H54 (cell line): ENCODE data around the gene CRYBG2.
"Not testable (repeated sequence)": the region's sequence is repeated elsewhere in the genome, so short reads cannot be mapped to it uniquely, and the experiment has no call there.

Experiments
- DNase-seq: peaks from one replicate; pipeline ENCODE4 v3.0.0; 2011; ENCODE audit warnings: low spot score, mixed read lengths; ENCODE audit not compliant: insufficient read length
- FAIRE-seq: peaks from 3 replicates; lab custom pipeline; 2011; peaks lifted over from hg19 to GRCh38; lab: Jason Lieb, UNC
- POLR2A ChIP-seq: IDR thresholded peaks from 2 replicates; pipeline ENCODE4 v1.6.1; 2011; ENCODE audit warnings: low read depth, mild to moderate bottlenecking, low read length

The CRYBG2 gene

DNA sequence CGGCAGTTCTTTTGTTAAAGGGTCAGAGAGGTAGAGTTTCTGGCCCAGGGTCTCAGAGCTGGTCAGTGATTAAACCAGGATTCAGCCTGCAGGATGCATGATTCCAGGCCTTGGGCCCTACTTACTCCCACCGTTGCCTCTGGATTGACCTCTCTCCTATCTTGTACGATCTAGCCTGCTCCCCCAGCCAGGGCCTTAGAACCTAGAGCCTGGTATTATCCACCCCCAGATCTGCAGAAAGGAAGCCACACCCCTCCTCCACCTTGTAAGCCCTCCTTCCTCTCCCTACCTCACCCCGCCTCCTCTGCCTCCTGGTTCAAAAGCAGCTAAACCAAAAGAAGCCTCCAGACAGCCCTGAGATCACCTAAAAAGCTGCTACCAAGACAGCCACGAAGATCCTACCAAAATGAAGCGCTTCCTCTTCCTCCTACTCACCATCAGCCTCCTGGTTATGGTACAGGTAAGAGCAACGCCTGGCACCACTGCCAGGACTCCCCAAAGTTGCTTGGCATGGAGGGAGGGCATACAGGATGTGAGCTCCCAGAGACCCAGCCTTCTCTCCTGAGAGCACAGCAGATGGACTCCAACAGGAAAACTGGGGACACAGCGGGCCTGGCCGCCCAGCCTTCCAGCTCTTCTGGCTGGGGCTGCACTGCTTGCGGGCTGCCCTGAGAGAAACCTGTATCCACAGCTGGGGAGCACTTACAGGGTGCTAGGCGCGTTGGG is 36.2 kb downstream of the CRYBG2 start, which contains the start of gene CD52:
TSS of gene CD52 (plus strand) at position 347 of the 726 bp plus-strand sequence. CDS start at position 407, 60 bp downstream.
- no peak for TF ChIP-seq POLR2A
- DNase-seq = no peak
- no peak for FAIRE-seq

DNA sequence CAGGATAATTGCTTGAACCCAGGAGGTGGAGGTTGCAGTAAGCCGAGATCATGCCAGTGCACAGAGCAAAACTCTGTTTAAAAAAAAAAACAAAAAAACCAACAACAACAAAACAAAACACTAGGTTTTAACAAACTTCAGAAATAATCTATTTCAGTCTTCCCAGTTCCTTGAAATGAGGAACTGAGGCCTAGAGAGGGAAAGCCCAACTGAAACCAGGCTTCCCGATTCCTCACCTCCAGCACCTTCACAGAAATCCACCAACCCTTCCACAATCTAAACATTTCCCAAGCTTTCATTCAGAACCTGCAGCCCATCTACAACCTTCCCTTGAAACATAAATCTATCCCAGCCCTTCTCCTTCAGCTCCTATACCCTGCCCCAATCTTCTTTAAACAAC is 36.8 kb downstream of the CRYBG2 start:
- no peak for FAIRE-seq
- TF ChIP-seq POLR2A = no peak
- DNase-seq = no peak

DNA sequence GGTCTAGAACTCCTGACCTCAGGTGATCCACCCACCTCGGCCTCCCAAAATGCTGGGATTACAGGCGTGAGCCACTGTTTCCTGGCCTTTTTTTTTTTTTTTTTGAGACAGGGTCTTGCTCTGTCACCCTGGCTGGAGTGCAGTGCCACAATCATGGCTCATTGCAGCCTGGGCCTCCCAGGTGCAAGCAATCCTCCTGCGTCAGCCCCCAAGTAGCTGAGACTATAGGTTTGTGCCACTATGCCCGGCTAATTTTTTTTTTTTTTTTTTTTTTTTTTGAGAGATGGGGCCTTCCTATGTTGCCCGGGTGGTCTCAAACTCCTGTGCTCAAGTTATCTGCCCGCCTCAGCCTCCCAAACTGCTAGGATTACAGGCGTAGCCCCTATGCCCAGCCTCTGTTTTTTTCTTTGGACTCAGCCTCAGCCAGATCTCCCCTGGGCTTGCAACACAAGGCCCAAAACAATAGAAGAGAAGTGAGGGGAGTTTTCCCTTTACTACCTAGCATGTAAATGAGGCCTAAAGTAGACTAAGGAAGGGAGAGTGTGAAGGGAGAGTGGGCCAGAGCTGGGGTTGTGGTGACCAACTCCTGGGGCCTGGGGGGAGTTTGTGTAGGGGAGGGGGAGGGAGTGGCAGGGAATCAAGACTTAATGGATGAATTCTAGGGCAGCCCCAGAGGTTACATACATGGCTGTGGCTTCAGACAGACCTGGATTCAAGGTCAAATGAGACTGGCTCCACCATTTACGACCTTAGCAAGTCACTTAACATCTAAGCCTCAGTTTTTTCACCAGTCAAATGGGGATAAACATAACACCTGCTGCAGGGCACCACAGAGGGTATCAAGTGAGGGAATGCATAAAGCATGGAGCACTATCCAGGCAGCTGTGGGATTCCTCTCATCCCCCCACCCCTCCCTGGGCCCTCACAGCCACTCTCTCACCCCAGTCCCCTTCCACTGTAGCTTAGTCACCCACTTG is 37.8 kb downstream of the CRYBG2 start:
- FAIRE-seq (no peak), DNase-seq (no peak)
- TF ChIP-seq POLR2A = no peak

- TF ChIP-seq POLR2A = no peak
- FAIRE-seq = no peak
- no peak for DNase-seq
Measured at GRCh38 chr1:26314501-26314900, 39.4 kb downstream of the CRYBG2 start.

GRCh38 chr1:26307966-26308899 is 45.7 kb downstream of the CRYBG2 start:
- not testable (repeated sequence) for FAIRE-seq, DNase-seq

DNA sequence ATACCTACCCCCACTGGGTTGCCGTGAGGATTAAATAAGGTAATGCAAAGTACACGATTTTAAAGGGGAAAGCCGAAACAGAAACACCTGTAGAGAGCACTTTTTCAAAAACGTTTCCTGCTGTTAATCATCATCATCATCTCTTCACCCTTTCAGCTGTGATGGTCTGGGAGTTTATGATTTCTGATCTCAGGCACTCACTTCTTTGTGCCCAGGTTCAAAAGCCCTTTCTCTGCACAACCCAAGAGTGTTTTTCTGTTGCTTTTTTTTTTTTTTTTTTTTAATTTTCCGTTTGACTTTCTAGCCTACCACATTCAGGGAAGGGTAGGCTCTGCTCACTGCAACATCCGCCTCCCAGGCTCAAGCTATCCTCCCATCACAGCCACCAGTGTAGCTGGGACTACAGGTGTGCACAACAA is 46.6 kb downstream of the CRYBG2 start:
- no peak for DNase-seq
- no peak for FAIRE-seq
- TF ChIP-seq POLR2A = no peak

DNA sequence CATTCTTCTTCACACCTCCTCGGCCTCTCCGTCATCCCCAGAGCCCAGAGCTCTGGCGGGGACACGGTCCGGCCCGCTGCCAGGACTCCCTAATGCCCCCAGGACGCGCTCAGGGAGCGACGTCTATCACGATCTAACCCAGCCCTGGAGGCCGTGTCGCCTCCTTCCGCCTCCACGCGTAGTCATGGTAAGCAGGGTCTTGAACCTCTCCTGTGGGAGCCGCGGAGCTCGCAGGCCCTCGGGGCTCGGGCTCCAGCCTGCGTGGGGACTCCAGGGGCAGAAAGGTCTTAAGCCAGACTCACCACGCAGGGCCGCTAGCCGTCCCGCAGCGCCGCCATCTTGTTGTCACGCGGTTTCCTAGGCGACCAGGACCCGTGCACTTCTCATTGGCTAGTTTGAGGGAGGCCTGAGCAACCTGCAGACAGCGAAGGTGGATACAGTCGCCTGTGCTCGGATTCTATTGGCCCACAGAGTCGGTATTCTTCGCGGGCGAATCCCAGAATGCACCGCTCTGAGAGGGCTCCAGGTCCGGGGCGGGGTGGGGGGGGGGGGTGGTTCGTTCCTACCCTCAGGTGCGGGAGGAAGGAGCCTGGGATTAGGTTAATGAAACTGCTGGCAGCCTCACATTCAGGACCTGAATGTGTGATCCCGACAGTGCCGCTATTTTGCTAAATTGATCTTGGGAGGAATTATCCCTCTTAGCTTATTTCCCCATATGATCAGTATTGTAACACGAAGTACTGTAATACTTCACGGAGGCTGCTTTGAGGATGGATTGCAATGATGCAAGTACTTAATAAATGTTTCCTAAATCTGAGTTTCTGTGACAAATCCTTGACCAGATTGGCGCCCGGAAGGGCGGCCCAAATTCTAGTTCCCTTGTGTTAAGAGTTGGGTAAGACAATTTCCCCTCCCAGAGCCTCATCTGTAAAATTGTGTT is 47.4 kb downstream of the CRYBG2 start, which contains the start of gene UBXN11:
TSS of gene UBXN11 (minus strand) at position 347 of the 940 bp plus-strand sequence. CDS start 3,753 bp downstream, outside the sequence.
- peak; percentile 89 for DNase-seq
- peak; percentile 11 for FAIRE-seq

DNA sequence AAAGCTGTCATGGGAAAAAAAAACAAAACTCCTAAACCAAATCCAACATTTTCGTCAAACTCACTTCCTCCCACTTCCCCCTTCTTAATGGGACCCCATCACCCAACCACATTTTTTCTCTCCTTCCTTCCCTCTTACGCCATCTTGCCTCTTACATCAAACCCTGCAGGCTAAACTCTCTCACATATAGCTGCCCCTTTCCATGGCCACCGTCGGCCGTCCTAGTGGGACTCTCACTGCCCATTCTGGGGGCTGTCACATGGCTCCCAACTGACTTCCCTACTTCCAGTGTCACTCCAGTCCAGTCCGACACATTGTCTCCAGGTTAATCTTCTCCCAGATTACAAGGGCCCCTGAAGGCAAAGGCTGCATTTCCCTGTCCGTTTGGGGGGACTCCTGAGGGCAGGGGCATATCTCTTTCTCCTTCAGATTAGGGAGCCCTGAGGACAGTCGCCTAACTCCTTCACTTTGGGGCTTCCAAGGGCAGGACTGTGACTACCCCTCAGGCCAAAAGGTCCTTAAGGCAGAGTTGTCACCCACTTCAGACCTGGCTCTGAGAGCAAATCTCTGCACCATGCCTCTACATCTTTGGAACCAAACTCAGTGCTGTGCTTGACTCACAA is 48.2 kb downstream of the CRYBG2 start:
- no peak for TF ChIP-seq POLR2A
- no peak for DNase-seq
- no peak for FAIRE-seq

More for the DNA sequence above, 47.4 kb downstream of the CRYBG2 start, which contains the start of gene UBXN11:
- no peak for TF ChIP-seq POLR2A

DNA sequence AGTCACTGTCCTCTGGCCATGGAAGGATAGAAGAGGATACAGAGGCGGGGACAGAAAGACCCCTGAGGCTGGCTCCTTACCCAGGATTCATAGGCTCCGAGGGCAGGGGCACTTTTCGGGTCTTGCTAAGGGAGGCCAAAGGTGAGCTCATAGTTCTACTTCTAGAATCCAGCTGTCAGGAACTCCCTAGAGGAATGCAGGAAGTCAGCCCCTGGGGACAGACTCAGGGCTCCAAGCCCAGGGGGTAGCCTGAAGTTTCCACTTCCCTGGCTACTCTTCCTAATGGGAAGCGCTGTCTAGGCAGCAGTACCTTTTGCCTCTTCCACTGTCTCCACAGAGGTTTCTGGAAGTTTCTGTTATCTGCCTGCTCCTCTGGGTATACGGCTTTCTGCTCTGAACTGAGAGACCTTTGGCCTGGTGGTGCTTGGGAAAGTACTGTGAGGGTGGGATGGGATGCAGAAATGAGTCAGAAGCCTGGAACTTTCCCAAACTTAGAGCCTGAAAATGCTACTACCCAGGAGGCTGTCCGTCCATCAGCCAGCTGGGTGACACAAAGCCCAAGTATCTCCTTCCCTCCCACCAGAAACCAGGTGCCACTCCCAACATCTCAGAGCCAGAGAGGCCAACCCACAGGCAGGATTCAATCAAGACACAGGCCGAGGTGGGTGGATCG is 51.1 kb downstream of the CRYBG2 start:
- peak; percentile 73 for FAIRE-seq
- peak; percentile 72 for DNase-seq
- no peak for TF ChIP-seq POLR2A

DNA sequence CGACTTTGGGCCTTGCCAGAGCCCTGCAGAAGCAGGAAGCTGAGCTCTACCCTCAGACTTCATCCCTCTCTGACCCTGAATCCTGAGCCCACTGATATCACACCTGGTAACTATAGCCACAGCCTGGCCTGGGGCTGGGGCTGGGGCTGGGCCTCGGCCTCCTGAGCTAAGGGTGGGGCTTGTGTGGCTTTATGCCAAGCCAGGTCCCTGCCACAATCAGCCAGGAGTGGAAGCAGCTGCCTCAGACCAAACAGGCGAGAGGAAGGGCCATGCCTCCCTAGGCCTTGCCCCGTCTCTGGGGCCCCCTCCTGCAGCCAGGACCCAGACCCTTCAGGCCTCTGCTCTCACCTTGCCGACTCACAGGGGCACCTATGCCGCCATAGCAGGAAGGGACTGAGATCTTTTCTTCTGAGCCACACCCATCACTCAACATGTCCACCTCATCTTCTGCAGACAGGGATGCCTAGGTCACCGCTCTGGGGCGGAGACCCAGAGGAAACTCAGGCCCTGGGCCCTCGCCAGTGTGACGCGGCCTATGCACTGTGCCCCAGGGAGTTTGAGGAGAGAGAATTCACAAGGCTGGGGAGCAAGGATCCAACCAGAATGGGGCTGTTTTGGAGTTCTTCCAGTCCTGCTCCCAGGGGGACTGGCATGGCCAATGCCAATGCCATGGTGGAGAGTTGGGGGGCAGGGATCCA is 53.2 kb downstream of the CRYBG2 start:
- TF ChIP-seq POLR2A = no peak
- DNase-seq (no peak), FAIRE-seq (no peak)

DNA sequence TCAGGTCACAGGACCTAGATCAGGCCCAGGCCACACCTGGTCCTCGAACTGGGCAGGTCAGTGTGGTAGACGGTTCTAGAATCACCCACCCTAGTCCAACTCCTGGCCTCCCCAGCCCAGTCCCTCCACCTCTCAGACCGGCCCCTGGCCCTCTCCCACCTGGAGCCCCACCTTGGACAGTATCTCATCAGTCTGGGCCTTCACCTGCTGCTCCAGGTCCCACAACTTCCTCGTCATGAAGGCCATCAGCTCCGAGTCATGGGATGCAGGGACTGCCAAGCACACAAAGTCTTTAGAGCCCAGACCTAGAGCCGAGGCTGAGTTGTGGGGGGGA is 56.2 kb downstream of the CRYBG2 start:
- DNase-seq (no peak), FAIRE-seq (no peak)
- TF ChIP-seq POLR2A = no peak
